H9 (cell line): ENCODE results near the gene MITF. TPM values are rescaled to one million over a fixed set of nuclear protein-coding genes. Genes with fewer than 3 reads are reported as not detected.

Experiments used
- DNase-seq: peaks from one replicate; pipeline ENCODE4 v3.0.0-alpha.2; 2017
- H2AFZ ChIP-seq: one replicate; pipeline ENCODE4 v1.6.1; 2013; ENCODE audit warnings: mild to moderate bottlenecking, low read length, control low read depth, moderate library complexity
- H2AK5ac ChIP-seq: 2 replicates; pipeline ENCODE4 v1.6.1; 2013; ENCODE audit warnings: low read length, control low read depth, mixed read lengths; ENCODE audit not compliant: insufficient read length
- H2BK120ac ChIP-seq: one replicate; pipeline ENCODE4 v1.6.1; 2013; ENCODE audit warnings: low read depth, mild to moderate bottlenecking, low read length, control low read depth, inconsistent platforms; ENCODE audit not compliant: poor library complexity, severe bottlenecking
- H2BK12ac ChIP-seq: 2 replicates; pipeline ENCODE4 v1.6.1; 2013; ENCODE audit warnings: low read length, control low read depth, mixed read lengths, low read depth; ENCODE audit not compliant: insufficient read length
- H2BK15ac ChIP-seq: 2 replicates; pipeline ENCODE4 v1.6.1; 2013; ENCODE audit warnings: low read depth, low read length, control low read depth
- H2BK20ac ChIP-seq: one replicate; pipeline ENCODE4 v1.6.1; 2013; ENCODE audit warnings: low read depth, mild to moderate bottlenecking, low read length, control low read depth, inconsistent platforms; ENCODE audit not compliant: poor library complexity, severe bottlenecking
- H2BK5ac ChIP-seq: 2 replicates; pipeline ENCODE4 v1.6.1; 2013; ENCODE audit warnings: low read length, control low read depth, mixed read lengths; ENCODE audit not compliant: insufficient read length
- H3K14ac ChIP-seq: 2 replicates; pipeline ENCODE4 v1.6.1; 2013; ENCODE audit warnings: low read length, control low read depth; ENCODE audit not compliant: insufficient read depth
- H3K18ac ChIP-seq: 2 replicates; pipeline ENCODE4 v1.6.1; 2013; ENCODE audit warnings: low read depth, mild to moderate bottlenecking, mixed read lengths, low read length, control low read depth; ENCODE audit not compliant: insufficient read length
- H3K23ac ChIP-seq: 2 replicates; pipeline ENCODE4 v1.6.1; 2013; ENCODE audit warnings: low read length, control low read depth, mixed read lengths, low read depth; ENCODE audit not compliant: insufficient read length
- H3K23me2 ChIP-seq: 2 replicates; pipeline ENCODE4 v1.6.1; 2013; ENCODE audit warnings: low read depth, mild to moderate bottlenecking, mixed read lengths, low read length, control low read depth; ENCODE audit not compliant: insufficient read length, poor library complexity, severe bottlenecking
- H3K27ac ChIP-seq: 2 replicates; pipeline ENCODE4 v1.5.1; 2013; ENCODE audit warnings: low read length, control low read depth, mixed read lengths, low read depth; ENCODE audit not compliant: insufficient read length
- H3K27me3 ChIP-seq: 2 replicates; pipeline ENCODE4 v1.6.1; 2013; ENCODE audit warnings: low read length, control low read depth, inconsistent platforms; ENCODE audit not compliant: insufficient read depth
- H3K4ac ChIP-seq: 2 replicates; pipeline ENCODE4 v1.6.1; 2013; ENCODE audit warnings: low read depth, mild to moderate bottlenecking, control low read depth, inconsistent platforms, low read length, moderate library complexity
- H3K4me1 ChIP-seq: 2 replicates; pipeline ENCODE4 v1.6.1; 2013; ENCODE audit warnings: low read length, control low read depth, inconsistent platforms; ENCODE audit not compliant: insufficient read depth
- H3K4me2 ChIP-seq: 2 replicates; pipeline ENCODE4 v1.6.1; 2013; ENCODE audit warnings: low read length, control low read depth, mixed read lengths; ENCODE audit not compliant: insufficient read length, insufficient read depth
- H3K56ac ChIP-seq: 2 replicates; pipeline ENCODE4 v1.6.1; 2013; ENCODE audit warnings: low read depth, mild to moderate bottlenecking, mixed read lengths, low read length, control low read depth; ENCODE audit not compliant: insufficient read length
- H3K79me1 ChIP-seq: 2 replicates; pipeline ENCODE4 v1.6.1; 2013; ENCODE audit warnings: low read depth, mild to moderate bottlenecking, moderate library complexity, low read length, control low read depth, inconsistent platforms; ENCODE audit not compliant: insufficient read depth, poor library complexity, severe bottlenecking
- H3K79me2 ChIP-seq: 2 replicates; pipeline ENCODE4 v1.6.1; 2013; ENCODE audit warnings: low read length, control low read depth, inconsistent platforms; ENCODE audit not compliant: insufficient read depth
- H3K9ac ChIP-seq: 2 replicates; pipeline ENCODE4 v1.6.1; 2013; ENCODE audit warnings: low read length, control low read depth, mixed read lengths; ENCODE audit not compliant: insufficient read length; ENCODE audit errors: extremely low read depth
- H3K9me3 ChIP-seq: one replicate; pipeline ENCODE4 v1.6.1; 2013; ENCODE audit warnings: low read depth, low read length, inconsistent platforms; ENCODE audit not compliant: control insufficient read depth
- H3T11ph ChIP-seq: one replicate; pipeline ENCODE4 v1.6.1; 2013; ENCODE audit warnings: mild to moderate bottlenecking, low read length, control low read depth, inconsistent platforms
- H4K20me1 ChIP-seq: one replicate; pipeline ENCODE4 v1.6.1; 2013; ENCODE audit not compliant: control insufficient read depth, insufficient read length, insufficient read depth
- H4K5ac ChIP-seq: 2 replicates; pipeline ENCODE4 v1.6.1; 2013; ENCODE audit warnings: low read depth, mild to moderate bottlenecking, mixed read lengths, low read length, control low read depth; ENCODE audit not compliant: insufficient read length
- H4K8ac ChIP-seq: replicated peaks from 2 replicates; pipeline ENCODE4 v1.6.1; 2013; ENCODE audit warnings: low read length, control low read depth, mixed read lengths, low read depth; ENCODE audit not compliant: insufficient read length
- H4K91ac ChIP-seq: 2 replicates; pipeline ENCODE4 v1.6.1; 2013; ENCODE audit warnings: low read depth, mild to moderate bottlenecking, moderate library complexity, mixed read lengths, low read length, control low read depth; ENCODE audit not compliant: insufficient read length
- H3K27ac Mint-ChIP-seq, 3 experiments: 2 replicates in 2 of 3; 3 replicates in 1 of 3; pipeline ENCODE4 v1.8.0; 2020 to 2021; ENCODE audit warnings: mixed read lengths in 3 of 3, mild to moderate bottlenecking in 1 of 3, moderate library complexity in 1 of 3
- H3K27me3 Mint-ChIP-seq: 2 replicates; pipeline ENCODE4 v1.8.0; 2021; ENCODE audit warnings: low read depth, mild to moderate bottlenecking, moderate library complexity, mixed read lengths
- H3K36me3 Mint-ChIP-seq, 3 experiments: 2 replicates in 2 of 3; 3 replicates in 1 of 3; pipeline ENCODE4 v1.8.0; 2020 to 2021; ENCODE audit warnings: low read depth in 3 of 3, mixed read lengths in 3 of 3; ENCODE audit not compliant: insufficient read depth in 1 of 3
- H3K4me1 Mint-ChIP-seq, 2 experiments: 2 replicates each; pipeline ENCODE4 v1.8.0; 2020; ENCODE audit warnings: mixed read lengths in 2 of 2
- H3K4me3 Mint-ChIP-seq, 2 experiments: 2 replicates in 1 of 2; 3 replicates in 1 of 2; pipeline ENCODE4 v1.8.0; 2020 to 2021; ENCODE audit warnings: mild to moderate bottlenecking in 2 of 2, mixed read lengths in 2 of 2, moderate library complexity in 1 of 2
- H3K9me3 Mint-ChIP-seq, 2 experiments: 2 replicates in 1 of 2; 3 replicates in 1 of 2; pipeline ENCODE4 v1.8.0; 2020; ENCODE audit warnings: mild to moderate bottlenecking in 2 of 2, mixed read lengths in 2 of 2, moderate library complexity in 1 of 2
- WGBS: extraction: QIAGEN DNeasy Blood & Tissue Kit; methylation state at CpG from one replicate; pipeline ENCODE4 v1.1.7; 2013; ENCODE audit warnings: missing lambda C conversion rate, low lambda C conversion rate, mixed read lengths; ENCODE audit not compliant: insufficient read length; ENCODE audit errors: extremely low coverage; 5-methylcytosine and 5-hydroxymethylcytosine counted together
- total RNA-seq: library from RNA; stranded (reverse); gene quantifications from 2 replicates; pipeline ENCODE4 v1.2.1, GENCODE V29; 2021
- TF ChIP-seq, protein P1 (sequence below): fragments of 200-600 bp; sonication (generic); conservative IDR thresholded peaks from 3 replicates; pipeline ENCODE4 v1.8.0; 2021; ENCODE audit warnings: antibody characterized with exemption, mild to moderate bottlenecking

MITF gene
- total RNA-seq, 1 experiment from 2014 or later, result 0.81 TPM

DNA sequence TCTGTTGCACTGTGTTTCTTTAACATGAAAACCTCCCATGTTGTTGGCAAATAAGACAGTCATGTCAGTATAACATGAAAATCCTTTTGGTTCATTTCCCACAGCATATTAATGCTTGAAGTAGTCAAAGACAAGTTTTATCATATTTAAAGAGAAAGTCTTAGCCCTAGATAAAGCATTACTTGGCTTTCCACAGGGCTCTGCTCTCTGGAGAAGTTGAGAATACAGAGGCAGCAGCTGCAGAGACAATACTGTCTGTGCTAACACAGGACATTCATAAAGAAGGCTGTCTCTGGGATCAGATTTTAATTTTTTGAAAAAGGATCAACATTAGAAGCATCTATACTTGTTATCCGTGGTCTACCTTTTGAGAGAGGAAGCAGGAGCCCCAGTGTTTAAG lies 156.8 kb downstream of the MITF start:
- Histone ChIP-seq H4K20me1 (no peaks in the 10 kb centered on the region), H3K27ac (no peak overlapping the region), H3K79me2 (no peaks in the 10 kb centered on the region), H2BK20ac (no peak overlapping the region), H2BK120ac (no peak overlapping the region), H4K5ac (no peak overlapping the region), H3K18ac (no peak overlapping the region), H2BK12ac (no peak overlapping the region), H3K4me2 (no peak overlapping the region), H3K23me2 (no peaks in the 10 kb centered on the region), H3K27me3 (peaks cover 3% of the 10 kb centered on the region; the same call in 1 of the 2 replicates), H3K9ac (no peak overlapping the region), H3K79me1 (no peaks in the 10 kb centered on the region), H2BK15ac (no peak overlapping the region), H3T11ph (no peak overlapping the region), H2AFZ (no peak overlapping the region), H2AK5ac (no peak overlapping the region), H3K56ac (no peak overlapping the region), H3K4ac (no peak overlapping the region), H4K91ac (no peak overlapping the region), H3K4me1 (peaks cover 6% of the 10 kb centered on the region), H3K23ac (no peak overlapping the region), H2BK5ac (no peak overlapping the region), H3K14ac (no peak overlapping the region), H4K8ac (no peak overlapping the region), H3K9me3 (no peaks in the 10 kb centered on the region)
- Mint-ChIP-seq H3K4me3 (no peak overlapping the region), H3K27me3 (peaks cover 30% of the 10 kb centered on the region), H3K36me3 (no peaks in the 10 kb centered on the region), H3K4me1 (peaks cover 24 to 26% of the 10 kb centered on the region in 2 experiments), H3K27ac (no peak overlapping the region), H3K9me3 (no peaks in the 10 kb centered on the region)
- WGBS, result no CpG with 5 or more reads among the region's 1 CpG
- no peak for DNase-seq
- TF ChIP-seq, protein P1, sequence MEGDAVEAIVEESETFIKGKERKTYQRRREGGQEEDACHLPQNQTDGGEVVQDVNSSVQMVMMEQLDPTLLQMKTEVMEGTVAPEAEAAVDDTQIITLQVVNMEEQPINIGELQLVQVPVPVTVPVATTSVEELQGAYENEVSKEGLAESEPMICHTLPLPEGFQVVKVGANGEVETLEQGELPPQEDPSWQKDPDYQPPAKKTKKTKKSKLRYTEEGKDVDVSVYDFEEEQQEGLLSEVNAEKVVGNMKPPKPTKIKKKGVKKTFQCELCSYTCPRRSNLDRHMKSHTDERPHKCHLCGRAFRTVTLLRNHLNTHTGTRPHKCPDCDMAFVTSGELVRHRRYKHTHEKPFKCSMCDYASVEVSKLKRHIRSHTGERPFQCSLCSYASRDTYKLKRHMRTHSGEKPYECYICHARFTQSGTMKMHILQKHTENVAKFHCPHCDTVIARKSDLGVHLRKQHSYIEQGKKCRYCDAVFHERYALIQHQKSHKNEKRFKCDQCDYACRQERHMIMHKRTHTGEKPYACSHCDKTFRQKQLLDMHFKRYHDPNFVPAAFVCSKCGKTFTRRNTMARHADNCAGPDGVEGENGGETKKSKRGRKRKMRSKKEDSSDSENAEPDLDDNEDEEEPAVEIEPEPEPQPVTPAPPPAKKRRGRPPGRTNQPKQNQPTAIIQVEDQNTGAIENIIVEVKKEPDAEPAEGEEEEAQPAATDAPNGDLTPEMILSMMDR, result no peak
